ENCODE data around the gene WDR83.
"Not testable (repeated sequence)": the region's sequence is repeated elsewhere in the genome, so short reads cannot be mapped to it uniquely, and the experiment has no call there.

Gene WDR83

DNA sequence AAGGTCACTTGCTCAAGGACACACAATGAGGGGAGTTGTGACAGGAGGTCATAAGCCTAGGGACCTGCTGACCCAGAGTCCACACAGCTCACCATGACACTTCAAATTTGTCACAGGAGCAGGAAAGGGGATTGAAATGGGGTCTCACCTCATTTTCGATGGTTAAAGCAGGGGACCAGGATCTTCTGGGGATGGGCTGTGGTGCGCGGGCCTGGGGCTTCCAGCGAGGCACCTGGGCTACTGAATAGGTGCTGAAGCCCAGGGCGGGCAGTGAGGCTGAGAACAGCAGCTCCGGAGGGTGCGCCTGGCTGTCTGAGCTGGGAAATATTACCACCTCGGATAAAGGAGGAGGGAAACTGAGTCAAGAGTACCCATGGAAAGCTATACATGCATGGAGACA lies 11.1 kb upstream of the WDR83 start:
- no peak for DNase-seq (ENCODE audit: low read depth)

DNA sequence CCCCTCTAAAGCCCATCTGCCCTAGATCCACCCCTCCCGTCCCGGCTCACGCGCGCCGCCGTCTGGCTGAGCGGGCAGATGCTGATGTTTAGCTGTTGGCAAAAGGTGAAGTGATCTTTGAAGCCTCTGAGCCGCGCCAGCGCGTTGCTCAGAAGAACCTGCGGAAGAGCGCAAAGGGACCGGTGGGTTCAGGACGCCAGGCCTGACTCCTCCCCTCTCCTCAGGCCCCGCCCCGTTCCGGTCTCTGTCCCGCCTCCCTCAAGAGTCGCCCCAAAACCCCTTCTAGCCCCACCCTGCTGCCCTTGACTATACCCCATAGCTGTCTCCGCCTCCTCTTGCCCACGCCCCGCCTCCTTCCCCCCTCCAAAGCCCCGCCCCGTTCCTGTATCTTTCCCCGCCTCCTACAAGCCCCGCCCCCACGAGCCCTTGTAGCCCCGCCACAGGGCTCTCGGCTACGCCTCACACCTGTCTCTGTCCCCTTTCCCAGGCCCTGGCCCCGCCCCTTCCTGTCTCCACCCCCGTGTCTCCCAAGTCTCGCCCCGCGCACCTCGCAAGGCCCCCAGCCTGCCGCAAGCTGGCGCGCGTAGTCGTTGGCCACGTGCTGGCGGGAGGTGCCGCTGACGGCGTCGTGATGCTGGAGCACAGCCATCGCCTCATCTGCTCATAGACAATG lies 9.6 kb upstream of the WDR83 start:
- DNase-seq (ENCODE audit: low read depth), result no peak

DNA sequence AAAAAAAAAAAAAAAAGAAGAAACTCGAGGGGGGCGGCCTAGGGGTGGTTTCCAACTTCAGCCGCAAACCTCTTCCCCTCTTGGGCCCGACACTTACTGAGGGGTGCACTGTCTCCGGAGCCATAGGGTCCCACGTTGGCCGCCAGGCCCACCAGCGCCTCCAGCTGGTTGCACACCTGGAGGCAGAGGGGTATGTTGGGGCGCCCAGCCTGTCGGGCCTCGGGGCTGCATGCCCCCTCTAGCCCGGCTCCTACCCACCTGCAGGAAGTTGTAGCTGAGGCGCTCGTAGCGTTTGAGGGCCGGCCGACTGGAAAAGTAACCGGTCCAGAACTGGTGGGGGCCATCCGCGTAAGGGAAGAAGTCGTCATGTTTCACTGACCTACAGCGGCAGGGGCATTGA lies 8.6 kb upstream of the WDR83 start:
- DNase-seq (ENCODE audit: low read depth), result no peak

DNA sequence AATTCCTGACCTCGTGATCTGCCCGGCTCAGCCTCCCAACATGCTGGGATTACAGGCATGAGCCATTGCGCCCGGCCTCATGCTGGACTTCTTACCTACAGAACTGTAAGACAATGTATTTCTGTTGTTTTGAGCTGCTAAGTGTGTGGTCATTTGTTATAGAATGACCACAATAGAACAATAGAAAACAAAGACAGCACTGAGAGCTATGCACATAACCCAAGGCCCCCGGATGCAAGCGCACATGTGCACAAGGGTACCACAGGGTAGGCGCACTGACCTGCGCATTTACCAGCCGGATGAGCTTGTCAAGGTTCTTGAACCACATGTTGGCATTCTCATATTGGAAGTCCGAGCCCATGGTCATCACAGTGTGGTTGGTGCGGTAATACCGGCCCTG lies 5.6 kb upstream of the WDR83 start:
- no peak for DNase-seq (ENCODE audit: low read depth)

DNA sequence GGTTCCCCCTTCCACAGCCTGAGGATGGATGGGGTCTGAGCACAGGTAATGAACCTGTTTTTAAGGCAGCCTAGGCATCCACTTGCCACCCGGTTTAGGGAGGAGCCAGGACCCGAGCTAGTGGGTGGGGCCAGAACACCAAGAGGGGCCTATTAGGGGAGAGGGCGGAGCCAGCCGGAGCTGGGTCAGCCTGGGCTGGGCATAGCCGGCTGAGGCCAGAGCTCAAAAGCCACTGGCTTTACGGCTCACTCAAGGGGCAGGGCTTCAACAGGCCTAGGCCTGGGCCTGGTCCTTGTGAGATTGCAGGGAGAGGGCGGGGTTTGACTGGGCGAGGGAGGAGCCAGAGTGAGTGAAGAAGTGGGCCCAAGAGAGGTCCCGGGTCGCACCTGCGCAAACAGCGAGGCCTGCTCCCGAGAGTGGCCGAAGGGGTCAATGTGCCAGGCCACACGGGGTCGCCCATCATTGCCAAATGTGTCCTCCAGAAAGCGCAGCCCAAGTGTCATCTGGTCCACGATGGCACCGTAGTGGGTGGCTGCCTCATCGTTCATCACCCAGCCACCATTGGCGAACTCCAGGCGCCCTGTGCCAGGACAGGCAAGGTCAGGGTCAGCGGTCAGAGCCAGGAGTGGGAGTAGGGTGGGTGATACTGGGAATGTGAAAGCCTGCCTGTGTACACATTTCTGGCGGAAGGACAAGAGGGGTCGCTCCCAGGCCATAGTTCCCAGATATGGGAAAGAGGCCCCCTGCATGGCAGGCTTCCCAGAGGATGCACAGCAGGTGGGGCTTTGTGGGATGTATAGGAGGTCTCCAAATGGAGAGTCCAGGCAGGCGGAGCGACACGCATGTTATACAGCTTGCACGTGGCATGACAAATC lies 2.0 kb upstream of the WDR83 start:
- DNase-seq (ENCODE audit: low read depth), result no peak

DNA sequence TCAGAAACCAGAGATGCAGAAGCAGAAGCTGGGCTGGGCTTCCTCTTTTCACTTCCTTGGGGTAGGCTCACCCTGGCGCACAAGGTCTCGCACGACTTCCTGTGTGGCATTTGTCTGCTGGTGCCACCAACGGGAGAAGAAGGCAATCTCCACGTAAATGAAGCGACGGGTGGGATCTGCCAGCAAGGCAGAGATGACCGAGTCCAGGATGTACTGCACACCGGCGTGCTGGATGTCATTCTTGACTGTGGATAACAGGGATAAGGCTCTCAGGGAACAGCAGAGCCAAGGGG lies 1.4 kb upstream of the WDR83 start:
- DNase-seq (ENCODE audit: low read depth), result no peak

DNA sequence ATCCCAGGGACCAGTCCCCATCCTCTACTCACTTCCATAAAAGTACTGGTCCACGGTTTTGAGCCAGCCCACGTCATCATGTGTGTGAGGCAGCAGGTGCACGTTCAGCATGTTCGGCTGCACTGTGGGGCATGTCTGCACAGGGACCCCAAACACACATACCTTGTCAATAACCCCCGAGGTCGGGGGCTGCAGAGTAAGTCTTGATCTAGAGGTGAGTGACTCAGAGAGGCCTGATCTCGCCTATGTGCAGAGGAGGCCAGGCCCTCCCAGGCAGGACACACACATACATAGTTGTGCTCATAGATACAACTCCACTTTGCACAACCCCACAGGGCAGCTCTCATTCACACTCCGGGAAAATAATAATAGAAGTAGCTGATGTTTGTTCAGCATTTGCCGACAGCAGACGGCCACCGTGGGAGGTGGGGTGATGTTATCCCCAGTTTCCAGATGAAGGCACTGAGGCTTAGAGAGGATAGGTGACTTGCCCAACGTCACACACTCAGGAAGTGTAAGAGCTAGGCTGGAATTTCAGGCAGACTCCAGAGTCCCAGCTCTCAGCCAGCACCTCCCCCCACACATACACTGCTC lies 839 bp upstream of the WDR83 start:
- no peak for DNase-seq (ENCODE audit: low read depth)

DNA sequence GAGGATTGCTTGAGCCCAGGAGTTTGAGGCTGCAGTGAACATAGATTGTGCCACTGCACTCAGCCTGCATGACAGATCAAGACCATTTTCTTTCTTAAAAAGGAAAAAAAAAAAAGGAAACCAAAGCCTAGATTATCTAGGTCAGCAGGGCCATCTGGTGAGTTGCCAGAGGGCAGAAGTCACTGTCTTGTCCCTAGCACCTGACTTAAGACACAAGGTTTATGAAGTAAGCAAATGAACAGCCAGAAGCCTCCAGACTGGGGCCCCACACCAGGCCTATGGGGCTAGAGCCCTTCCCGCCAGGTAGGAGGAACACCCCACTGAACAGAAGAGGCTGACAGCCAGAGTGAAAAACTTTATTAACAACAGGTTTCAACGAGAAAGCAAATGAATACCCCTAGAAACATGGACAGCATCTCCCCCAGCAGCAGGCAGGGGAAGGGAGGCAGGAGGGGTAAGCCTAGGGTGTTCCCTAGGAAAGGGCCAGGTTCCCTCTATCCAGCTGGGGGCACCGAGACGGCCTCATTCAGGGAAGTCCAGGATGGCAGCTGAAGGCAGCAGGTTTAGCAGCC lies 1.2 kb downstream of the WDR83 start:
- DNase-seq (ENCODE audit: low read depth), result no peak

DNA sequence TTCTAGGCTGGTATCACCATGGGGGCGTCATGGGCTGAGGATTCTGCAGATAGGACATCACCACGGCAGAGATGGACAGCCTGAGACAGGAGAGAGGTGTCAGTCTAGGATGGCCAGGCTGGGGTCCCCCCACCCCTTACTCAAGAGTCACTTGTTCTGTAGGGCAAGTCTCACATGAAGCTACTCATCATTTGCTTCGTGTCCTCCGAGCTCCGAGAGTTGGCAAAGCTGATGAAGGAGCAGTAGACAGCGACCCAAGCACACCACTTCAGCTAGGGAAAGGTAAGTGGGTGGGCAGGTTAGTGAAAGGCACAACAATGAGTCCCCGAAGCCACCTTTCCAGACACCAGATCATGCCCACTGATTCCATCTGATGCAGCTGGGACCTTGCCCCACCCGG lies 1.7 kb downstream of the WDR83 start:
- no peak for DNase-seq (ENCODE audit: low read depth)

DNA sequence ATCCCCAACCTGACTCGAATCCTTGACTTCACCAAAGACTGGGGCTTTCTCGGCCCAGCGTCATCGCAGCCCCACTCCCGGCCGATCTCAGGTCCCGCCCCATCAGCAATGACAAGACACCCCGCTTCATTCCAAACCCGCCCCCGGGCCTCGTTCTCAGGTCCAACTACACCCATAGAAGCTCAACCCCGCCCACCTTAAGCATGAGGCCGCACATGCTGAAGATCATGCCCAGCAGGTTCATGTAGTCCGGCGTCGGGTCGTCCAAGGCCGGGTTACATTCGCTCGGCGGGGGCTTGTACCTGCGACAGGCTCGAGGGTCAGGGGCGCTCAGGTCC lies 2.3 kb downstream of the WDR83 start:
- peak; percentile 88 for DNase-seq (ENCODE audit: low read depth)

DNA sequence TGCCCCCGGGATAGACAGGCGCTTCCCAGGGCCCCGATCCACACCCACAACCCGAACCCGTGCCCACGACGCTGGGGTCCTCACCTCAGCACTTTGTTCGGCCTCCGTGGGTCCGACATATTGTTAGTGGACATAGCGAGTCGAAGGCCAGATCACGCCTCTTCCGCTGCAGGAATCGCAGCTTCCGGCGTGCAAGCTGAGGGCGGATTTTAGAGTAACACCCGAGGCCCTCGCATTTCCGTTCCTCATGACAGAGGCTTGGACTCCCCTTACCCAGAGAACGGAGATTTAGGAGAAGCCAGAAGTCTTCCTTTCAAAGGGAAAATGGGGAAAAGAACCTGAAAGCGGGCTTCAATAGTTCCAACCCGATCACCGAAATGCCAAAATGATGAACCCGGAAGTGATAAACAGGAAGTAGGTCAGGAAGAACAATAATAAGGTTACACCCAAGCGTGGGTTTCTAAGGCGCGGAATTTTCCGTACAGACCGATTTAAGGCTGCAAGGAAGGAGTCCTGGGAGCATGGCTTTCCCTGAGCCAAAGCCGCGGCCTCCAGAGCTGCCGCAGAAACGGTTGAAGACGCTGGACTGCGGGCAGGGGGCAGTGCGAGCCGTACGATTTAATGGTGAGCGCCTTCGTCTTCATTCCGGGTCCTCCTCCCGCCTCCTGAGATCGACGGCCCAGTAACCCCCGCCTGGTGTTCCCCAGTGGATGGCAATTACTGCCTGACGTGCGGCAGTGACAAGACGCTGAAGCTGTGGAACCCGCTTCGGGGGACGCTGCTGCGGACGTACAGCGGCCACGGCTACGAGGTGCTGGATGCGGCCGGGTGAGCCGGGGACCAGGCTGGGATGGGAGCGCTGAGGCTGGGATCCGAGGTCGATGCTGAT lies 2.9 kb downstream of the WDR83 start:
- peak; percentile 87 for DNase-seq (ENCODE audit: low read depth)

DNA sequence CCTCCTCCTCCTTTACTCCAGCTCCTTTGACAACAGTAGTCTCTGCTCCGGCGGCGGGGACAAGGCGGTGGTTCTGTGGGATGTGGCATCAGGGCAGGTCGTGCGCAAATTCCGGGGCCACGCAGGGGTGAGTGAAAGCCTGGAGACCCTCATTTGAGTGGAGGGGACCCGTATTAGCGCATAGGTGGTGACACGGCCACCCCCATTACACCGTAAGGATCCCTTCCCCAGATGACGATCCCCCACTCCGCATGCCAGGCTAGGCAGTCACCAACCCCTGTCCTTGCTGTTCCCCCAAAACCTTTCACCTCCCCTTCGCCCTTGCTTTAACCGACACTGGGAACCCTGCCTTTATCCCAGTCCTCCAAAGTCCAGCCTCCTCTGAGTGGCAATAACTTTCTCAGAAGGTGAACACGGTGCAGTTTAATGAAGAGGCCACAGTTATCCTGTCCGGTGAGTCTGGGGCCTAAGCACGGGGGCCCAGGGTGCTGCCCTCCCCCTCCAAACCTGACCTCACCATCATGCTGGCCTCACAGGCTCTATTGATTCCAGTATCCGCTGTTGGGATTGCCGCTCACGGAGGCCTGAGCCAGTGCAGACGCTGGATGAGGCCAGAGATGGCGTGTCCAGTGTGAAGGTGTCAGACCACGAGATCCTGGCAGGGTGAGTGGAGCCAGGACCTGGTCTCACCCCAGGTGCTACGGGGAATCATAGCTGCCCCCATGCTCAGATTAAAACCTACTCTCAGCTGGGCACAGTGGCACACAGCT lies 3.7 kb downstream of the WDR83 start:
- DNase-seq (ENCODE audit: low read depth), result no peak

DNA sequence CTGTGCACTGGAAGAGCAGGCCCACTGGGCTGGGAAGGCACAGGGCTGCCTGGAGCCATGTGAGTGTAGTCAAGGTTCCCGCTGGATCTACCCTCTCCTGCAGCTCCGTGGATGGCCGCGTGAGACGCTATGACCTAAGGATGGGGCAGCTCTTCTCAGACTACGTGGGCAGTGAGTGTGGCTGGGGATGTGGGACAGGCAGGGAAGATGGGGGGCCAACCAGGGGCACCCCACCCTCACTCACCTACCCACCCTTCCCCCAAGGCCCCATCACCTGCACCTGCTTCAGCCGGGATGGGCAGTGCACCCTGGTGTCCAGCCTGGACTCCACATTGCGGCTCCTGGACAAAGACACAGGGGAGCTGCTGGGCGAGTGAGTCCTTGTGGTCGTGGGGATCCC lies 6.1 kb downstream of the WDR83 start:
- DNase-seq (ENCODE audit: low read depth), result no peak

DNA sequence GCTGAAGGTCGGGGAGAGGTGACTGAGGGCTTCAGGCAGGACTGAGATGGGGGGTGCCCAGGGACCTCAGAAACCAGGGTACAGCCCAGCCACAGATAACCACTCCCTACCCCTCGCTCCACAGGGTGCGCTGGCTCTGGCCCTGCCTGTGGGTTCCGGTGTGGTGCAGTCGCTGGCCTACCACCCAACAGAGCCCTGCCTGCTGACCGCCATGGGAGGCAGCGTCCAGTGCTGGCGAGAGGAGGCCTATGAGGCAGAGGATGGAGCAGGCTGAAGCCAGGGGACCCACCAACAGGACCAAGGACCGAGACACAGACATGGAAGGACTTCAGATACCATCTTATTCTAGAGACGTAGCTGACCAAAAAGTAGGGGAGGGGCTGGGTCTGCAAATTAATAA lies 8.8 kb downstream of the WDR83 start:
- DNase-seq (ENCODE audit: low read depth), result no peak

DNA sequence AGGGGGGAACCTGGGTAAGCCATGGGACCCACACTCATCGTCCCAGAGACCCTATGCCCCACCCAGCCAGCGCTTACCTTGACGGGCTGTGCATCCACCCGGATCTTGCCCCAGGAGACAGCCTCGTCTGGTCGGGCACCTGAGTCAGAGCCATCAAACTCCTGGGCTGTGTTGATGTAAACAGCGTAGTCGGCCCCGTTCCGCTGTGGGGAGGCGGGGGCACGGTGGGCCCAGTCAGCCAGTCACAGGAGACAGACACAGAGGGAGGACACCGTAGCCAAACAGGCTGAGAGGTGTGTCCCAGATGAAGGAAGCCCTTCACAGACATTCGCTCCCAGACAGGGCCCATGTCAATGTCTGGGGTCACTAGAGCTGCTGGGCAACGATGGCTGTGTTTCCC lies 9.3 kb downstream of the WDR83 start:
- no peak for DNase-seq (ENCODE audit: low read depth)

DNA sequence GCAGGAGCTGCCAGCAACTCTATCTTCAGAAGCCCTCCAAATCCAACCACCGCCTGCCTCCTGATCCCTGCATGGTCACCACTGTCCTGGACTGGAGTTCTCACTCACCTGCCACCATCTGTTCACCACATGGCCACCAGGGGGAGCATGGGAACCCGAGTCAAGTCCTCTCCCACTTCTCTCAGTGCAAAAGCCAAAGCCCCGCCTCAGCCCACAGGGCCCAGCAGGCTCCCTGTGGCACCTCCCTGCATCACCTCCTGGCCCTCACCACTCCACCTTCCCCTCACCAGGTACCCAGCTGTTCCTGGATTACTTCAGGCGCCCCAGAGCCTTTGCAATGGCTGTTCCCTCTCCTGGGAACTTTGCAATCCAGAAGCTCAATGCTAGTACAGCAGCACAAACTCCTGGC lies 9.8 kb downstream of the WDR83 start:
- DNase-seq (ENCODE audit: low read depth), result peak; percentile 68

DNA sequence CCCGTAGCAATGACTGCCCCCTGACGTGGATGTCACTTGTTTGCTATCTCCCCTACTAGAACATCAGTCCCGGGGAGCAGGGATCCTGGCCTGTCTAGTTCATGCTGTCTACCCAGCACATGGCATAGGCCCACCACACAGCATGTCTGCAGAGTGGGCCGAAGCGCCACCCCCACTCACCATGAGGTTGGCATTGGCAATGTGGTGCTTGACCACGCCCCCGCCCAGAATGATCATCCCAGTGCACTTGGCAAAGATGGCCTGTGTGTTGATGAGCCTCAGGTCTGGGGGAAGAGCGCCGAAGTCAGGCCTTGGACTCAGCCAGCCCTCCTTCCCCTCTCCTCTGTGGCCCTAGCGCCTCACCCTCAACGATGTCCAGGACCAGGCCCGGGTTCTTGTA lies 10.3 kb downstream of the WDR83 start:
- no peak for DNase-seq (ENCODE audit: low read depth)

DNA sequence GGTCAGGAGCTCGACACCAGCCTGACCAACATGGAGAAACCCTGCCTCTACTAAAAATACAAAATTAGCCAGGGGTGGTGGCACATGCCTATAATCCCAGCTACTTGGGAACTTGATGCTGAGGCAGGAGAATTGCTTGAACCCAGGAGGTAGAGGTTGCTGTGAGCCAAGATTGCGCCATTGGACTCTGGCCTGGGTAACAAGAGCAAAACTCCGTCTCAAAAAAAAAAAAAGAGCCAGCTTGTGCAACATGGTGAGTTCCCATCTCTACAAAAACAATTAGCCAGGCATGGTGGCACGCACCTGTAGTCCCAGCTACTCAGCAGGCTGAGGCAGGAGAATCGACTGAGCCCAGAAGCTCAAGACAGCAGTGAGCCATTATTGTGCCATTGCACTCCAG lies 11.4 kb downstream of the WDR83 start:
- DNase-seq (ENCODE audit: low read depth), result not testable (repeated sequence)

DNA sequence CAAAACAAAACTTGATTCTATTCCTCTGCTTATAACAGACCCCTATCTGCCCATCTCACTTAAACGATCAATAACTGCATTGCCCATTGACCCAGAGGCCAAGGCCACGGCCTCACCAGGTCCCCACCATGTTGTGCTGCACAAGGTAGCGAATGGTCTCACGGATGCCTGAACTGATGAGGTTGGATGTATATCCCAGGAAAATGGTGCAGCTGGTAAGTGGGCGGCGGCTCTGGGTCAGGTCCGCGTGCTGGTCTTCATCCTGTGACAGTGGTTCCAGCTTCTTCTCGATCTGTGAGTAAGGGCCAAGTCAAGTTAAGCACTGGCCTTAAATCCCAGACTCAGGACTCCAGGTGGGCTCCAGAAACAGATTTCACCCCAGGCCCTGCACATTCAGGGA lies 13.4 kb downstream of the WDR83 start:
- DNase-seq (ENCODE audit: low read depth), result no peak

DNA sequence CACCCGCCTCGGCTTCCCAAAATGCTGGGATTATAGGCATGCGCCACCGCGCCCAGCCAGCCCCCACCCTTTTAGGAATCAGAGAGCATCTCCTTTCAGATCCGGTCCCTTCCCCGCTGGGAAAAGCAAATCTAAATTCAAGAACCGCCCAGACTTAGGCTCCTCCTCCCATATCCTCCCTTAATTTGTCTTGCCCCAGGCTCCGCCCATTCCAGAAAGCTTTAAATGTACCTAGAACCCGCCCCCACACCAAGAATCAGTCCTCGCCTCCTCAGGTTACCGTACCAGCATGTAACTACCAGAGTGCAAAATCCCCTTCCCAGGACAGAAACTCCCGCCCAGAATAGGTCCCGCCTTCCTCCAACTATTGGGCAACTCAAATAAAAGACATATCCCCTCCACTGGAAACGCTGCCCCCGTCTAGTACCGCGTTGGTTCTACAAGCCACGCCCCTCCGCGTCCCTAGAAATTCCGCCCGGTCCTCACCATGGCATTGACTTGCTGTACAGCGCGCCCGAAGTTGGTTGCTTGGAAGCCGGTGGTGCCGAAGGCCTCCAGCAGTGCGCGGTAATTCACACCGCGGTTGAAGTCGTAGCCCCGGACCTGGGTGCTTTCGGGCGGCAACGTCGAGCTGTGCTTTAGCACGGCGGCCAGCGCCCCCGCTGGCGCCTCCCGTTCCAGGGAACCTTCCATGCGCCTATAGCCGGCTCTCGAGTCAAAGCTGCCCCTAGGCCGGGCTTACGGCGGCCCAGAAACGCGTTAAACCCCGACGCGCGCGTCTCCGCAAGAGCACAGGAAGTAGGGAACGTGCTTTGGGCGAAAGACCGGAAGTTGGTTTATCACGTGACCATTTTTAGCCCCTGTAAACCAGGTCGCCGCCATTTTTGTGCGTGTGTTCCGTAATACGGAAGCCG lies 14.7 kb downstream of the WDR83 start, which contains the start of gene DHPS:
TSS of gene DHPS (minus strand) at position 807 of the 914 bp plus-strand sequence. CDS start at position 693, 114 bp downstream.
- DNase-seq (ENCODE audit: low read depth), result peak; percentile 99

Data from iris pigment epithelial cell (primary cell).